ENCODE measurements around the gene NYAP2. TPM values are rescaled to one million over a fixed set of nuclear protein-coding genes. Genes with fewer than 3 reads are reported as not detected.
A peak's percentile ranks its signal among the peaks of the same experiment; 100 is the strongest.

Gene NYAP2
- total RNA-seq, 1 donor from 2014 or later = not detected

DNA sequence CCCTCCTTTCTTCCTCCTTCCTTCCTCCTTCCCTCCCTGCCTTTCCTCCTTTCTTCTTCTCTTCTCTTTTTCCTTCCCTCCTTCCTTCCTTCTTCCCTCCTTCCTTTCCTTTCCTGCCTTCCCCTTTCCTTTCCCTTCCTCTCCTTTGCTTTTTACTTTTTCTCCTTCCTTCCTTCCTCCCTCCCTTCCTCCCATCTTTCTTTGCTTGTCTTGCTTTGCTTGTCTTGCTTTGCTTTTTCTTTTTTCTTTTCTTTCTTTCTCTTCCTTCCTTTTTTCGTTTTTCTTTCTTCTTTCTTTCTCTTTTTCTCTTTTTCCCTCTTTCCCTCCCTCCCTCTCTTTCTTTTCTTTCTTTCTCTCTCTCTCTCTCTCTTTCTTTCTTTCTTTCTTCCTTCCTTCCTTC lies 113.0 kb downstream of the NYAP2 start:
- no peaks in the 10 kb centered on the region for H3K36me3 ChIP-seq (ENCODE audit: control insufficient read depth, insufficient read depth, low read length)
- TF ChIP-seq, protein P1, sequence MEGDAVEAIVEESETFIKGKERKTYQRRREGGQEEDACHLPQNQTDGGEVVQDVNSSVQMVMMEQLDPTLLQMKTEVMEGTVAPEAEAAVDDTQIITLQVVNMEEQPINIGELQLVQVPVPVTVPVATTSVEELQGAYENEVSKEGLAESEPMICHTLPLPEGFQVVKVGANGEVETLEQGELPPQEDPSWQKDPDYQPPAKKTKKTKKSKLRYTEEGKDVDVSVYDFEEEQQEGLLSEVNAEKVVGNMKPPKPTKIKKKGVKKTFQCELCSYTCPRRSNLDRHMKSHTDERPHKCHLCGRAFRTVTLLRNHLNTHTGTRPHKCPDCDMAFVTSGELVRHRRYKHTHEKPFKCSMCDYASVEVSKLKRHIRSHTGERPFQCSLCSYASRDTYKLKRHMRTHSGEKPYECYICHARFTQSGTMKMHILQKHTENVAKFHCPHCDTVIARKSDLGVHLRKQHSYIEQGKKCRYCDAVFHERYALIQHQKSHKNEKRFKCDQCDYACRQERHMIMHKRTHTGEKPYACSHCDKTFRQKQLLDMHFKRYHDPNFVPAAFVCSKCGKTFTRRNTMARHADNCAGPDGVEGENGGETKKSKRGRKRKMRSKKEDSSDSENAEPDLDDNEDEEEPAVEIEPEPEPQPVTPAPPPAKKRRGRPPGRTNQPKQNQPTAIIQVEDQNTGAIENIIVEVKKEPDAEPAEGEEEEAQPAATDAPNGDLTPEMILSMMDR (IDR thresholded peaks at IDR 0.05; ENCODE audit: insufficient read depth, low read length, severe bottlenecking) = no peak
- no peaks in the 10 kb centered on the region for H3K27me3 ChIP-seq (ENCODE audit: control insufficient read depth, insufficient read depth, low read length)
- H3K4me3 ChIP-seq (ENCODE audit: low read depth, low read length) = no peak overlapping the region
- no peak for FAIRE-seq
- DNase-seq (ENCODE audit: low read depth) = no peak

DNA sequence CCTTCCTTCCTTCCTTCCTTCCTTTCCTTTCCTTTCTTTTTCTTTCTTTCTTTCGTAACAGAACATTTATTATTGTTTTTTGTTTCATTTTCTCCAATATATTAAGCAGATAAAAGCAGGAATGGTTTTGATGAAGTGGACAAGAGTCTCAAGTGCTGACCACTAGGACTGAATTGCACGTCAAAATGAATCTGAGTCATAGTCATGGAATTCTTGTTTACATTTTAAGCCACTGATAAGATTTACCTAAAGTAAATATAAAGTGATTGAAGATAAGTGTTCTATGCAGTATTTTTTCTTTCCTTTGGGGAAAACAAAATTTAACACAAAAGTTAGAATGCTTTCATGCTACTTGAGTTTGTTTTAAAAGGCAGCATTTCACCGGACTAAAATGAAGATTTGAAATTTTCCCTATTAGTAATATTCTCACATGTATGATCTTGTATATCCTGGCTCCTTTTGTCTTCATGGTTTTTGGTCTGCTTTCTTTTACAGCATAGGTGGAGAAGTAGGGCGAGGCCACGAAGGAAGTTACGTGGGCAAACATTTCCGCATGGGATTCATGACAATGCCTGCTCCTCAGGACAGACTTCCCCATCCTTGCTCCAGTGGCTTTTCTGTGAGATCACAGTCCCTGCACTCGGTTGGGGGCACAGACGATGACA lies 113.5 kb downstream of the NYAP2 start:
- DNase-seq (ENCODE audit: low read depth) (peak; percentile 60), FAIRE-seq (no peak)
- TF ChIP-seq, protein P1 (IDR thresholded peaks at IDR 0.05; ENCODE audit: insufficient read depth, low read length, severe bottlenecking) = no peak
- Histone ChIP-seq H3K27me3 (ENCODE audit: control insufficient read depth, insufficient read depth, low read length) (no peaks in the 10 kb centered on the region), H3K4me3 (ENCODE audit: low read depth, low read length) (no peak overlapping the region), H3K36me3 (ENCODE audit: control insufficient read depth, insufficient read depth, low read length) (no peaks in the 10 kb centered on the region)

DNA sequence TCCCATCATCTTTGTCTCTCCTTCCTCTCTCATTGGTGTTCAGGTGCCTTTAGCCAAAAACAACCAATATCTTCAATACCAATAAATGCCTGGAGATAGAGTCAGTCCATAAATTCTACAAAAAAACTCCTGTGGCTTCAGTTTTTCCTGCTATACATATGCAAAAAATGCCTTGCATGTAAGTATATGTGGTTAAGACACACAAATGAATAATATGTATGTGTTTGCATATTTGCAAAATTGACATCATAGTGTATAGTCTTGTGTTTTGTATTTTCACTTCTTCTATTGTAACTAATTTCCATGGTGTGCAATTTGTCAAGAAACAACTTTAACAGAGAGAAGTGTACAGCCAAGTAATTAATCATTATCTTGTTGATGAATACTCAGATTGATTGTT lies 115.5 kb downstream of the NYAP2 start:
- Histone ChIP-seq H3K36me3 (ENCODE audit: control insufficient read depth, insufficient read depth, low read length) (no peaks in the 10 kb centered on the region), H3K4me3 (ENCODE audit: low read depth, low read length) (no peak overlapping the region), H3K27me3 (ENCODE audit: control insufficient read depth, insufficient read depth, low read length) (no peaks in the 10 kb centered on the region)
- TF ChIP-seq, protein P1 (IDR thresholded peaks at IDR 0.05; ENCODE audit: insufficient read depth, low read length, severe bottlenecking) = no peak
- FAIRE-seq (no peak), DNase-seq (ENCODE audit: low read depth) (no peak)

DNA sequence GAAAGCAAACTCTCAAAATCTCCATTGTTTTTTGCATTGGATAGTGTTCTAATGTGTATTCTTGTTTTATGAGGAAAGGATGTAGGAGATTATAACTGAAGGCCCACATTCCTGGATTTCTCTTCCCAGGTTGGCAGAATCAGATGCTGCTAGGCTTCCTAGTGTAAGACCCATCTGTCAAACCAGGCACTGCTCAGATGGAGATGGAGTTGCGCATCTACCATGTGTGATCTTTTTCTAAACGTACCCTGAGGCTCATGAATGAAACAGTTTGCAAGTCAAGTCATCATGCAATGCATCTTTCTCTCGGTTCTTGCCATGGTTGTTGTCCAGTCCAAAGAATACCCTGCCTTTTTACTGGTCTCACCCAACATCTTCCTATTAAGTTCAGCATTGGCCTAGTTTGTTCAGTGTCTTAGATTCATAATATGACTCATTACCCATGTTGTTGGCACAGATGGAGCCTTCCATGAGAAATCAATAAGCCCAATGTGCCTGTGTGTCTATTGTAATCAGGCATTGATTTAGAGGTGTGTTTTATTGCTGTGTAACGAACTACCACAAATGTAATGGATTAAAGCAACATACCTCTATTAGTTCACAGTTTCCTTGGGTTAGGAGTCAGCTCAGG lies 127.4 kb downstream of the NYAP2 start:
- FAIRE-seq (no peak), DNase-seq (ENCODE audit: low read depth) (no peak)
- Histone ChIP-seq H3K36me3 (ENCODE audit: control insufficient read depth, insufficient read depth, low read length) (no peaks in the 10 kb centered on the region), H3K4me3 (ENCODE audit: low read depth, low read length) (no peak overlapping the region), H3K27me3 (ENCODE audit: control insufficient read depth, insufficient read depth, low read length) (no peaks in the 10 kb centered on the region)
- TF ChIP-seq, protein P1 (IDR thresholded peaks at IDR 0.05; ENCODE audit: insufficient read depth, low read length, severe bottlenecking) = no peak

DNA sequence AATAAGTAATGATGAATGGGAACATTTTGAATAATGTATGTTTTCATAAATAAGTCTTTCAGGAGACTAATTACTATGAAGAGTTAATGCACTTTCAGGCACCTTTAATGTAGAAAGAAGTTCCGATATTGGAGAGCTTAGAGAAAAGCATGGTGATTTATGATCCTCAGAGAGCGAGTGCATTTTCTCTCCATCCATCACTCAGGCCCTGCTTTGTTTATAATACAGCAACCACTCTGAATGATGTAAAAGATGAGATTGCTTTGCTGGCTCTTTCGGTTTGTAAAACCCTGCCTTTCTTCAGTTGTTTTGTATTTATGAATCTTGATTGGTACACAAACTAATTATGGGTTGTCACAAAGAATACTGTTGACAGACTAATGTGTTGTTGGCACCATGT lies 132.0 kb downstream of the NYAP2 start:
- FAIRE-seq = no peak
- Histone ChIP-seq H3K4me3 (ENCODE audit: low read depth, low read length) (no peak overlapping the region), H3K36me3 (ENCODE audit: control insufficient read depth, insufficient read depth, low read length) (no peaks in the 10 kb centered on the region), H3K27me3 (ENCODE audit: control insufficient read depth, insufficient read depth, low read length) (no peaks in the 10 kb centered on the region)
- TF ChIP-seq, protein P1 (IDR thresholded peaks at IDR 0.05; ENCODE audit: insufficient read depth, low read length, severe bottlenecking) = no peak
- DNase-seq (ENCODE audit: low read depth) = no peak

Measured in bronchial epithelial cell (primary cell).